H9 (cell line): ENCODE results near the gene CPM. TPM values are rescaled to one million over a fixed set of nuclear protein-coding genes. Genes with fewer than 3 reads are reported as not detected.

ENCODE experiments used
- DNase-seq: peaks from one replicate; pipeline ENCODE4 v3.0.0-alpha.2; 2017
- H2AFZ ChIP-seq: one replicate; pipeline ENCODE4 v1.6.1; 2013; ENCODE audit warnings: mild to moderate bottlenecking, low read length, control low read depth, moderate library complexity
- H2AK5ac ChIP-seq: 2 replicates; pipeline ENCODE4 v1.6.1; 2013; ENCODE audit warnings: low read length, control low read depth, mixed read lengths; ENCODE audit not compliant: insufficient read length
- H2BK120ac ChIP-seq: one replicate; pipeline ENCODE4 v1.6.1; 2013; ENCODE audit warnings: low read depth, mild to moderate bottlenecking, low read length, control low read depth, inconsistent platforms; ENCODE audit not compliant: poor library complexity, severe bottlenecking
- H2BK12ac ChIP-seq: 2 replicates; pipeline ENCODE4 v1.6.1; 2013; ENCODE audit warnings: low read length, control low read depth, mixed read lengths, low read depth; ENCODE audit not compliant: insufficient read length
- H2BK15ac ChIP-seq: 2 replicates; pipeline ENCODE4 v1.6.1; 2013; ENCODE audit warnings: low read depth, low read length, control low read depth
- H2BK20ac ChIP-seq: one replicate; pipeline ENCODE4 v1.6.1; 2013; ENCODE audit warnings: low read depth, mild to moderate bottlenecking, low read length, control low read depth, inconsistent platforms; ENCODE audit not compliant: poor library complexity, severe bottlenecking
- H2BK5ac ChIP-seq: 2 replicates; pipeline ENCODE4 v1.6.1; 2013; ENCODE audit warnings: low read length, control low read depth, mixed read lengths; ENCODE audit not compliant: insufficient read length
- H3K14ac ChIP-seq: 2 replicates; pipeline ENCODE4 v1.6.1; 2013; ENCODE audit warnings: low read length, control low read depth; ENCODE audit not compliant: insufficient read depth
- H3K18ac ChIP-seq: 2 replicates; pipeline ENCODE4 v1.6.1; 2013; ENCODE audit warnings: low read depth, mild to moderate bottlenecking, mixed read lengths, low read length, control low read depth; ENCODE audit not compliant: insufficient read length
- H3K23ac ChIP-seq: 2 replicates; pipeline ENCODE4 v1.6.1; 2013; ENCODE audit warnings: low read length, control low read depth, mixed read lengths, low read depth; ENCODE audit not compliant: insufficient read length
- H3K23me2 ChIP-seq: 2 replicates; pipeline ENCODE4 v1.6.1; 2013; ENCODE audit warnings: low read depth, mild to moderate bottlenecking, mixed read lengths, low read length, control low read depth; ENCODE audit not compliant: insufficient read length, poor library complexity, severe bottlenecking
- H3K27ac ChIP-seq: 2 replicates; pipeline ENCODE4 v1.5.1; 2013; ENCODE audit warnings: low read length, control low read depth, mixed read lengths, low read depth; ENCODE audit not compliant: insufficient read length
- H3K27me3 ChIP-seq: 2 replicates; pipeline ENCODE4 v1.6.1; 2013; ENCODE audit warnings: low read length, control low read depth, inconsistent platforms; ENCODE audit not compliant: insufficient read depth
- H3K4ac ChIP-seq: 2 replicates; pipeline ENCODE4 v1.6.1; 2013; ENCODE audit warnings: low read depth, mild to moderate bottlenecking, control low read depth, inconsistent platforms, low read length, moderate library complexity
- H3K4me1 ChIP-seq: 2 replicates; pipeline ENCODE4 v1.6.1; 2013; ENCODE audit warnings: low read length, control low read depth, inconsistent platforms; ENCODE audit not compliant: insufficient read depth
- H3K4me2 ChIP-seq: 2 replicates; pipeline ENCODE4 v1.6.1; 2013; ENCODE audit warnings: low read length, control low read depth, mixed read lengths; ENCODE audit not compliant: insufficient read length, insufficient read depth
- H3K56ac ChIP-seq: 2 replicates; pipeline ENCODE4 v1.6.1; 2013; ENCODE audit warnings: low read depth, mild to moderate bottlenecking, mixed read lengths, low read length, control low read depth; ENCODE audit not compliant: insufficient read length
- H3K79me1 ChIP-seq: 2 replicates; pipeline ENCODE4 v1.6.1; 2013; ENCODE audit warnings: low read depth, mild to moderate bottlenecking, moderate library complexity, low read length, control low read depth, inconsistent platforms; ENCODE audit not compliant: insufficient read depth, poor library complexity, severe bottlenecking
- H3K79me2 ChIP-seq: 2 replicates; pipeline ENCODE4 v1.6.1; 2013; ENCODE audit warnings: low read length, control low read depth, inconsistent platforms; ENCODE audit not compliant: insufficient read depth
- H3K9ac ChIP-seq: 2 replicates; pipeline ENCODE4 v1.6.1; 2013; ENCODE audit warnings: low read length, control low read depth, mixed read lengths; ENCODE audit not compliant: insufficient read length; ENCODE audit errors: extremely low read depth
- H3K9me3 ChIP-seq: one replicate; pipeline ENCODE4 v1.6.1; 2013; ENCODE audit warnings: low read depth, low read length, inconsistent platforms; ENCODE audit not compliant: control insufficient read depth
- H3T11ph ChIP-seq: one replicate; pipeline ENCODE4 v1.6.1; 2013; ENCODE audit warnings: mild to moderate bottlenecking, low read length, control low read depth, inconsistent platforms
- H4K20me1 ChIP-seq: one replicate; pipeline ENCODE4 v1.6.1; 2013; ENCODE audit not compliant: control insufficient read depth, insufficient read length, insufficient read depth
- H4K5ac ChIP-seq: 2 replicates; pipeline ENCODE4 v1.6.1; 2013; ENCODE audit warnings: low read depth, mild to moderate bottlenecking, mixed read lengths, low read length, control low read depth; ENCODE audit not compliant: insufficient read length
- H4K8ac ChIP-seq: replicated peaks from 2 replicates; pipeline ENCODE4 v1.6.1; 2013; ENCODE audit warnings: low read length, control low read depth, mixed read lengths, low read depth; ENCODE audit not compliant: insufficient read length
- H4K91ac ChIP-seq: 2 replicates; pipeline ENCODE4 v1.6.1; 2013; ENCODE audit warnings: low read depth, mild to moderate bottlenecking, moderate library complexity, mixed read lengths, low read length, control low read depth; ENCODE audit not compliant: insufficient read length
- H3K27ac Mint-ChIP-seq, 3 experiments: 2 replicates in 2 of 3; 3 replicates in 1 of 3; pipeline ENCODE4 v1.8.0; 2020 to 2021; ENCODE audit warnings: mixed read lengths in 3 of 3, mild to moderate bottlenecking in 1 of 3, moderate library complexity in 1 of 3
- H3K27me3 Mint-ChIP-seq: 2 replicates; pipeline ENCODE4 v1.8.0; 2021; ENCODE audit warnings: low read depth, mild to moderate bottlenecking, moderate library complexity, mixed read lengths
- H3K36me3 Mint-ChIP-seq, 3 experiments: 2 replicates in 2 of 3; 3 replicates in 1 of 3; pipeline ENCODE4 v1.8.0; 2020 to 2021; ENCODE audit warnings: low read depth in 3 of 3, mixed read lengths in 3 of 3; ENCODE audit not compliant: insufficient read depth in 1 of 3
- H3K4me1 Mint-ChIP-seq, 2 experiments: 2 replicates each; pipeline ENCODE4 v1.8.0; 2020; ENCODE audit warnings: mixed read lengths in 2 of 2
- H3K4me3 Mint-ChIP-seq, 2 experiments: 2 replicates in 1 of 2; 3 replicates in 1 of 2; pipeline ENCODE4 v1.8.0; 2020 to 2021; ENCODE audit warnings: mild to moderate bottlenecking in 2 of 2, mixed read lengths in 2 of 2, moderate library complexity in 1 of 2
- H3K9me3 Mint-ChIP-seq, 2 experiments: 2 replicates in 1 of 2; 3 replicates in 1 of 2; pipeline ENCODE4 v1.8.0; 2020; ENCODE audit warnings: mild to moderate bottlenecking in 2 of 2, mixed read lengths in 2 of 2, moderate library complexity in 1 of 2
- WGBS: extraction: QIAGEN DNeasy Blood & Tissue Kit; methylation state at CpG from one replicate; pipeline ENCODE4 v1.1.7; 2013; ENCODE audit warnings: missing lambda C conversion rate, low lambda C conversion rate, mixed read lengths; ENCODE audit not compliant: insufficient read length; ENCODE audit errors: extremely low coverage; 5-methylcytosine and 5-hydroxymethylcytosine counted together
- total RNA-seq: library from RNA; stranded (reverse); gene quantifications from 2 replicates; pipeline ENCODE4 v1.2.1, GENCODE V29; 2021
- TF ChIP-seq, protein P1 (sequence below): fragments of 200-600 bp; sonication (generic); conservative IDR thresholded peaks from 3 replicates; pipeline ENCODE4 v1.8.0; 2021; ENCODE audit warnings: antibody characterized with exemption, mild to moderate bottlenecking

CPM gene
- total RNA-seq, 1 experiment from 2014 or later, result 1.2 TPM

GRCh38 chr12:68978678-68979077 is 45.7 kb upstream of the CPM start:
- Mint-ChIP-seq H3K4me1 (peaks cover 23 to 25% of the 10 kb centered on the region in 2 experiments), H3K9me3 (peaks cover 13 to 17% of the 10 kb centered on the region in 2 experiments), H3K36me3 (peaks cover 0 to 13% (median 2%) of the 10 kb centered on the region in 3 experiments; a peak in 3 of 7 replicates), H3K27ac (peak overlapping the region in 1 of 3 experiments; percentile 52; a peak in 1 of 7 replicates), H3K4me3 (no peak overlapping the region; a peak in 1 of 5 replicates), H3K27me3 (peaks cover 1% of the 10 kb centered on the region)
- no CpG with 5 or more reads among the region's 2 CpGs for WGBS
- H2AFZ ChIP-seq, result no peak overlapping the region
- no peak overlapping the region for H2BK15ac ChIP-seq
- no peaks in the 10 kb centered on the region for H3K79me1 ChIP-seq
- H3K4me1 ChIP-seq, result peaks cover 2% of the 10 kb centered on the region; the same call in 1 of the 2 replicates
- no peaks in the 10 kb centered on the region for H3K9me3 ChIP-seq
- H3K27ac ChIP-seq, result no peak overlapping the region
- no peaks in the 10 kb centered on the region for H3K79me2 ChIP-seq
- no peak overlapping the region for H2AK5ac ChIP-seq
- TF ChIP-seq, protein P1, sequence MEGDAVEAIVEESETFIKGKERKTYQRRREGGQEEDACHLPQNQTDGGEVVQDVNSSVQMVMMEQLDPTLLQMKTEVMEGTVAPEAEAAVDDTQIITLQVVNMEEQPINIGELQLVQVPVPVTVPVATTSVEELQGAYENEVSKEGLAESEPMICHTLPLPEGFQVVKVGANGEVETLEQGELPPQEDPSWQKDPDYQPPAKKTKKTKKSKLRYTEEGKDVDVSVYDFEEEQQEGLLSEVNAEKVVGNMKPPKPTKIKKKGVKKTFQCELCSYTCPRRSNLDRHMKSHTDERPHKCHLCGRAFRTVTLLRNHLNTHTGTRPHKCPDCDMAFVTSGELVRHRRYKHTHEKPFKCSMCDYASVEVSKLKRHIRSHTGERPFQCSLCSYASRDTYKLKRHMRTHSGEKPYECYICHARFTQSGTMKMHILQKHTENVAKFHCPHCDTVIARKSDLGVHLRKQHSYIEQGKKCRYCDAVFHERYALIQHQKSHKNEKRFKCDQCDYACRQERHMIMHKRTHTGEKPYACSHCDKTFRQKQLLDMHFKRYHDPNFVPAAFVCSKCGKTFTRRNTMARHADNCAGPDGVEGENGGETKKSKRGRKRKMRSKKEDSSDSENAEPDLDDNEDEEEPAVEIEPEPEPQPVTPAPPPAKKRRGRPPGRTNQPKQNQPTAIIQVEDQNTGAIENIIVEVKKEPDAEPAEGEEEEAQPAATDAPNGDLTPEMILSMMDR, result no peak
- H2BK120ac ChIP-seq, result no peak overlapping the region
- no peaks in the 10 kb centered on the region for H3K23me2 ChIP-seq
- no peak overlapping the region for H3K14ac ChIP-seq
- H2BK20ac ChIP-seq, result no peak overlapping the region
- no peak overlapping the region for H3K4ac ChIP-seq
- H3K23ac ChIP-seq, result no peak overlapping the region
- no peak overlapping the region for H3K4me2 ChIP-seq
- no peak overlapping the region for H4K5ac ChIP-seq
- H3K56ac ChIP-seq, result no peak overlapping the region
- H3K27me3 ChIP-seq, result no peaks in the 10 kb centered on the region
- H3K18ac ChIP-seq, result no peak overlapping the region
- no peak overlapping the region for H4K8ac ChIP-seq
- no peak overlapping the region for H4K91ac ChIP-seq
- H3T11ph ChIP-seq, result no peak overlapping the region
- H2BK12ac ChIP-seq, result no peak overlapping the region
- no peak overlapping the region for H3K9ac ChIP-seq
- H4K20me1 ChIP-seq, result no peaks in the 10 kb centered on the region
- no peak for DNase-seq
- no peak overlapping the region for H2BK5ac ChIP-seq
